SU-DHL-6 (cell line): Measurements from ENCODE around the gene XPO5.

Source experiments
- CTCF ChIP-seq: fragments of 200-600 bp; sonication (generic); IDR thresholded peaks from one replicate; pipeline ENCODE4 v1.5.1; 2017; ENCODE audit warnings: antibody characterized with exemption, mild to moderate bottlenecking, low read length, moderate library complexity; ENCODE audit not compliant: insufficient read depth, poor library complexity, severe bottlenecking
- EZH2phosphoT487 ChIP-seq: fragments of 200-600 bp; sonication (generic), shearing (Covaris generic); conservative IDR thresholded peaks from 2 replicates; pipeline ENCODE4 v1.6.1; 2018; ENCODE audit warnings: mild to moderate bottlenecking, antibody characterized with exemption, low read length, moderate library complexity, mixed read lengths

- TF ChIP-seq CTCF (no peak), EZH2phosphoT487 (no peak)
Observed at GRCh38 chr6:43504756-43505593, 70.9 kb downstream of the XPO5 start.
